HFF-Myc (cell line): ENCODE results near the gene BSG.

Experiments
- DNase-seq: peaks from one replicate; pipeline ENCODE4 v3.0.0-alpha.2; 2011; ENCODE audit warnings: low read depth; ENCODE audit errors: extremely low read depth
- H3K4me3 ChIP-seq: replicated peaks from 2 replicates; pipeline ENCODE4 v1.5.1; 2011; ENCODE audit warnings: low read depth, mild to moderate bottlenecking, control low read depth, low read length
- CTCF ChIP-seq: IDR thresholded peaks from 2 replicates; pipeline ENCODE4 v1.5.1; 2012; ENCODE audit warnings: mild to moderate bottlenecking, low read depth, low read length, control low read depth; ENCODE audit errors: missing control alignments

BSG gene

GRCh38 chr19:579111-579841, 6.9 kb downstream of the BSG start:
- no peak for DNase-seq
- H3K4me3 ChIP-seq, result no peak overlapping the region
- no peak for TF ChIP-seq CTCF

GRCh38 chr19:579842-580155, 7.4 kb downstream of the BSG start:
- TF ChIP-seq CTCF, result no peak
- no peak for DNase-seq

GRCh38 chr19:580274-580835, 8.0 kb downstream of the BSG start:
- H3K4me3 ChIP-seq, result no peak overlapping the region
- DNase-seq, result no peak
- TF ChIP-seq CTCF, result no peak

More at GRCh38 chr19:579842-580155, 7.4 kb downstream of the BSG start:
- no peak overlapping the region for H3K4me3 ChIP-seq

DNA sequence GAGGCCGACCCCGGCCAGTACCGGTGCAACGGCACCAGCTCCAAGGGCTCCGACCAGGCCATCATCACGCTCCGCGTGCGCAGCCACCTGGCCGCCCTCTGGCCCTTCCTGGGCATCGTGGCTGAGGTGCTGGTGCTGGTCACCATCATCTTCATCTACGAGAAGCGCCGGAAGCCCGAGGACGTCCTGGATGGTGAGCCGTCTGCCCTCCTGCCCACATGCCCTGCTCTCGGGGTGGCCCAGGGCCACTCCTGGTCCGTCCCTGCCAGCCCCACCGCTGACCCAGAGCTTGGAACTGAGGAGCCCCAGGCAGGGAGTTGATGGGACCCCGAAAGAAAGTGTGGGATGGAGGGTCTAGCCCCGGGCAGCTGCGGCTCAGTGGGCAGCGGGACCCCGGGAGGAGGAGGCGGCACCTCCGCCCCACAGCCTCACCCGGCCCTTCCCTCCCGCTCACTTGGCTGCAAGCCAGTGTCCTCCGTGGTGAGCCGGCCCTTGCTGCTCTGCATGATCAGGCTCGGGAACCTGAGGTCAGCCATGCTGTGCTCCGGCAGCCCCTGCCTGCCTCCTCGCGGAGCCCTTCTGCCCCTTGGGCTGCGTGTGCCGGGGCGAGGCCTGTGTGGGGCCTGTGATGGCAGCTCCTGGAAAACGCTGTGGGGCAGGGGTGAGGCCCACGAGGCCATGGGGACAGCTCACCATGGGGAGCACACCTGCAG, 9.2 kb downstream of the BSG start:
- no peak for TF ChIP-seq CTCF
- DNase-seq, result no peak
- no peak overlapping the region for H3K4me3 ChIP-seq

DNA sequence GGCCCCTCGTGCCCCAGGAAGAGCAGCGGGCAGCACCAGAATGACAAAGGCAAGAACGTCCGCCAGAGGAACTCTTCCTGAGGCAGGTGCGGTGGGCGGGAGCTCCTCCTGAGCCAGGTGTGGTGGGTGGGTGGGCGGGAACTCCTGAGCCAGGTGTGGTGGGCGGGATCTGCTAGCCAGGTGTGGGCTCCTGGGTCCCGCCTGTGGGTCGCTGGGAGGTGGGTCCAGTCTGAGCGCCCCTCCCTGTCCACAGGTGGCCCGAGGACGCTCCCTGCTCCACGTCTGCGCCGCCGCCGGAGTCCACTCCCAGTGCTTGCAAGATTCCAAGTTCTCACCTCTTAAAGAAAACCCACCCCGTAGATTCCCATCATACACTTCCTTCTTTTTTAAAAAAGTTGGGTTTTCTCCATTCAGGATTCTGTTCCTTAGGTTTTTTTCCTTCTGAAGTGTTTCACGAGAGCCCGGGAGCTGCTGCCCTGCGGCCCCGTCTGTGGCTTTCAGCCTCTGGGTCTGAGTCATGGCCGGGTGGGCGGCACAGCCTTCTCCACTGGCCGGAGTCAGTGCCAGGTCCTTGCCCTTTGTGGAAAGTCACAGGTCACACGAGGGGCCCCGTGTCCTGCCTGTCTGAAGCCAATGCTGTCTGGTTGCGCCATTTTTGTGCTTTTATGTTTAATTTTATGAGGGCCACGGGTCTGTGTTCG, 10.3 kb downstream of the BSG start:
- DNase-seq, result no peak
- no peak overlapping the region for H3K4me3 ChIP-seq
- no peak for TF ChIP-seq CTCF

DNA sequence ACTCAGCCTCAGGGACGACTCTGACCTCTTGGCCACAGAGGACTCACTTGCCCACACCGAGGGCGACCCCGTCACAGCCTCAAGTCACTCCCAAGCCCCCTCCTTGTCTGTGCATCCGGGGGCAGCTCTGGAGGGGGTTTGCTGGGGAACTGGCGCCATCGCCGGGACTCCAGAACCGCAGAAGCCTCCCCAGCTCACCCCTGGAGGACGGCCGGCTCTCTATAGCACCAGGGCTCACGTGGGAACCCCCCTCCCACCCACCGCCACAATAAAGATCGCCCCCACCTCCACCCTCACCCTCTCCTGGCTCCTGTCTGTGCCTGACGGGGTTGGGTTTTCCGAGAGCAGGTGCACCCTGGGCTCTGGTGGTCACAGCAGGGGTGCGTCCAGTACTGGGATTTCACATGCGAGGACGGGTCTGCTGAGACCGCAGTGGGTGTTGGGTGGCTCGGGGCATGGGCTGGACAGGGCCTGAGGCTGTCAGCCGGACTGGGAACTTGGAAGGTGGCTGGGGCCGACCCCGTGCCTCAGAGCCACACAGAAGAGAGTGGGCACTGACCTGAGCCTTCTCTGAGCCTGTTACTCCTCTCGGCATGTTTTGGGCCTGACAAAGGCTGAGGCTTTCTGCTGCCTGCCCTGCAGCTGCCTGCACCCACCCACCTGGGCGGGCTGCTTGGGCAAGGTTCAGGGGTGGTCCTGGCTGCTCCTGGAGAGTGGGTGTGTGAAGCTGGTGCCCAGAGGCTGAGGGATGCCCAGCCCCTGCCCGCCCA, 11.0 kb downstream of the BSG start:
- no peak for DNase-seq
- H3K4me3 ChIP-seq, result no peak overlapping the region
- no peak for TF ChIP-seq CTCF
